GM12878 (cell line): ENCODE data around the gene CDSN. TPM values are rescaled to one million over a fixed set of nuclear protein-coding genes. Genes with fewer than 3 reads are reported as not detected.

Experiments
- BRCA1 ChIP-seq: IDR thresholded peaks from 2 replicates; pipeline ENCODE4 v1.6.1; 2011; ENCODE audit warnings: low read depth, low read length, improper control_type of control experiment
- CHD4 ChIP-seq: fragments of 200-600 bp; sonication (generic); IDR thresholded peaks from 2 replicates; pipeline ENCODE4 v1.6.1; 2016; ENCODE audit warnings: mild to moderate bottlenecking
- KDM1A ChIP-seq: fragments of 200-600 bp; sonication (generic); IDR thresholded peaks from 2 replicates; pipeline ENCODE4 v1.6.1; 2016; ENCODE audit warnings: borderline replicate concordance
- POU2F2 ChIP-seq: IDR thresholded peaks from 3 replicates; pipeline ENCODE4 v1.6.1; 2011; ENCODE audit warnings: low read depth, mild to moderate bottlenecking, low read length, borderline replicate concordance
- RAD21 ChIP-seq: IDR thresholded peaks from 2 replicates; pipeline ENCODE4 v1.6.1; 2011; ENCODE audit warnings: mild to moderate bottlenecking, low read depth, low read length, moderate library complexity; ENCODE audit not compliant: insufficient read depth
- YBX1 ChIP-seq: fragments of 450-650 bp; IDR thresholded peaks from 2 replicates; pipeline ENCODE4 v1.6.1; 2016; ENCODE audit warnings: antibody characterized with exemption
- ZBTB11 ChIP-seq: fragments of 450-650 bp; formaldehyde crosslinking; IDR thresholded peaks from 2 replicates; pipeline ENCODE4 v1.5.0; 2022; ENCODE audit warnings: mild to moderate bottlenecking, missing genetic modification characterization
- polyA plus RNA-seq, 11 experiments: library from polyadenylated mRNA; depleted of rRNA in 4 of 11; unstranded in 6 of 11; stranded (reverse) in 5 of 11; fragments of >200 nt; fragmentation: Nextera tagmentation in 4 of 11; fragmentation: Illumina TruSeq in 1 of 11; extraction: Ambion mirVana in 4 of 11; extraction: Trizol in 1 of 11; gene quantifications; 1 replicate in 1 of 11; 2 replicates in 10 of 11; pipeline versions ENCODE4 v1.2.1 to v1.2.3, GENCODE V29; 2011 to 2016; ENCODE audit warnings: inconsistent platforms in 2 of 11, missing spikeins in 2 of 11, low read depth in 1 of 11
- total RNA-seq, 4 experiments: library from RNA; depleted of rRNA in 3 of 4; stranded (reverse); fragments of >200 nt in 3 of 4; fragmentation: Illumina TruSeq in 1 of 4; extraction: Trizol in 1 of 4; gene quantifications; 2 replicates each; pipeline versions ENCODE4 v1.2.1 to v1.2.3, GENCODE V29; 2013 to 2021
- TF ChIP-seq, protein P1 (sequence below): fragments of 450-650 bp; IDR thresholded peaks from 2 replicates; pipeline ENCODE4 v1.6.1; 2017; ENCODE audit warnings: borderline replicate concordance
- TF ChIP-seq, protein P2 (sequence below), 3 experiments: IDR thresholded peaks in 2 of 3; conservative IDR thresholded peaks in 1 of 3; 2 replicates each; pipeline ENCODE4 v1.5.1; 2011; ENCODE audit warnings: low read depth in 3 of 3, low read length in 3 of 3, mild to moderate bottlenecking in 3 of 3, control low read depth in 2 of 3, moderate library complexity in 2 of 3, inconsistent platforms in 1 of 3, mixed read lengths in 1 of 3; ENCODE audit not compliant: control insufficient read depth in 2 of 3, insufficient read depth in 1 of 3; ENCODE audit errors: extremely low read depth in 1 of 3
- TF ChIP-seq, protein P3 (sequence below): fragments of 150-350 bp; IDR thresholded peaks from 2 replicates; pipeline ENCODE4 v1.6.1; 2016; ENCODE audit warnings: low read depth, low read length
- TF ChIP-seq, protein P4 (sequence below): IDR thresholded peaks from 2 replicates; pipeline ENCODE4 v1.6.1; 2012; ENCODE audit warnings: improper control_type of control experiment, low read depth, low read length; ENCODE audit not compliant: insufficient replicate concordance

The CDSN gene
- total and polyA plus RNA-seq, 10 of the 15 experiments (the other 5 are each of a cell fraction or from before 2014, with no cell fraction given) = 0.01 TPM; not detected in 9

- no peak for TF ChIP-seq RAD21
- no peak for TF ChIP-seq CHD4
- TF ChIP-seq YBX1 = no peak
- no peak for TF ChIP-seq KDM1A
- TF ChIP-seq, protein P1, sequence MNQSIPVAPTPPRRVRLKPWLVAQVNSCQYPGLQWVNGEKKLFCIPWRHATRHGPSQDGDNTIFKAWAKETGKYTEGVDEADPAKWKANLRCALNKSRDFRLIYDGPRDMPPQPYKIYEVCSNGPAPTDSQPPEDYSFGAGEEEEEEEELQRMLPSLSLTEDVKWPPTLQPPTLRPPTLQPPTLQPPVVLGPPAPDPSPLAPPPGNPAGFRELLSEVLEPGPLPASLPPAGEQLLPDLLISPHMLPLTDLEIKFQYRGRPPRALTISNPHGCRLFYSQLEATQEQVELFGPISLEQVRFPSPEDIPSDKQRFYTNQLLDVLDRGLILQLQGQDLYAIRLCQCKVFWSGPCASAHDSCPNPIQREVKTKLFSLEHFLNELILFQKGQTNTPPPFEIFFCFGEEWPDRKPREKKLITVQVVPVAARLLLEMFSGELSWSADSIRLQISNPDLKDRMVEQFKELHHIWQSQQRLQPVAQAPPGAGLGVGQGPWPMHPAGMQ = no peak
- TF ChIP-seq, protein P2, sequence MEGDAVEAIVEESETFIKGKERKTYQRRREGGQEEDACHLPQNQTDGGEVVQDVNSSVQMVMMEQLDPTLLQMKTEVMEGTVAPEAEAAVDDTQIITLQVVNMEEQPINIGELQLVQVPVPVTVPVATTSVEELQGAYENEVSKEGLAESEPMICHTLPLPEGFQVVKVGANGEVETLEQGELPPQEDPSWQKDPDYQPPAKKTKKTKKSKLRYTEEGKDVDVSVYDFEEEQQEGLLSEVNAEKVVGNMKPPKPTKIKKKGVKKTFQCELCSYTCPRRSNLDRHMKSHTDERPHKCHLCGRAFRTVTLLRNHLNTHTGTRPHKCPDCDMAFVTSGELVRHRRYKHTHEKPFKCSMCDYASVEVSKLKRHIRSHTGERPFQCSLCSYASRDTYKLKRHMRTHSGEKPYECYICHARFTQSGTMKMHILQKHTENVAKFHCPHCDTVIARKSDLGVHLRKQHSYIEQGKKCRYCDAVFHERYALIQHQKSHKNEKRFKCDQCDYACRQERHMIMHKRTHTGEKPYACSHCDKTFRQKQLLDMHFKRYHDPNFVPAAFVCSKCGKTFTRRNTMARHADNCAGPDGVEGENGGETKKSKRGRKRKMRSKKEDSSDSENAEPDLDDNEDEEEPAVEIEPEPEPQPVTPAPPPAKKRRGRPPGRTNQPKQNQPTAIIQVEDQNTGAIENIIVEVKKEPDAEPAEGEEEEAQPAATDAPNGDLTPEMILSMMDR (IDR thresholded peaks at IDR 0.05 in 2 of 3, conservative IDR thresholded peaks at IDR 0.05 in 1 of 3; ENCODE audit: control insufficient read depth in 2 of 3, extremely low read depth in 1 of 3, insufficient read depth in 1 of 3, low read depth in 3 of 3, low read length in 3 of 3) = no peak
- TF ChIP-seq, protein P3, sequence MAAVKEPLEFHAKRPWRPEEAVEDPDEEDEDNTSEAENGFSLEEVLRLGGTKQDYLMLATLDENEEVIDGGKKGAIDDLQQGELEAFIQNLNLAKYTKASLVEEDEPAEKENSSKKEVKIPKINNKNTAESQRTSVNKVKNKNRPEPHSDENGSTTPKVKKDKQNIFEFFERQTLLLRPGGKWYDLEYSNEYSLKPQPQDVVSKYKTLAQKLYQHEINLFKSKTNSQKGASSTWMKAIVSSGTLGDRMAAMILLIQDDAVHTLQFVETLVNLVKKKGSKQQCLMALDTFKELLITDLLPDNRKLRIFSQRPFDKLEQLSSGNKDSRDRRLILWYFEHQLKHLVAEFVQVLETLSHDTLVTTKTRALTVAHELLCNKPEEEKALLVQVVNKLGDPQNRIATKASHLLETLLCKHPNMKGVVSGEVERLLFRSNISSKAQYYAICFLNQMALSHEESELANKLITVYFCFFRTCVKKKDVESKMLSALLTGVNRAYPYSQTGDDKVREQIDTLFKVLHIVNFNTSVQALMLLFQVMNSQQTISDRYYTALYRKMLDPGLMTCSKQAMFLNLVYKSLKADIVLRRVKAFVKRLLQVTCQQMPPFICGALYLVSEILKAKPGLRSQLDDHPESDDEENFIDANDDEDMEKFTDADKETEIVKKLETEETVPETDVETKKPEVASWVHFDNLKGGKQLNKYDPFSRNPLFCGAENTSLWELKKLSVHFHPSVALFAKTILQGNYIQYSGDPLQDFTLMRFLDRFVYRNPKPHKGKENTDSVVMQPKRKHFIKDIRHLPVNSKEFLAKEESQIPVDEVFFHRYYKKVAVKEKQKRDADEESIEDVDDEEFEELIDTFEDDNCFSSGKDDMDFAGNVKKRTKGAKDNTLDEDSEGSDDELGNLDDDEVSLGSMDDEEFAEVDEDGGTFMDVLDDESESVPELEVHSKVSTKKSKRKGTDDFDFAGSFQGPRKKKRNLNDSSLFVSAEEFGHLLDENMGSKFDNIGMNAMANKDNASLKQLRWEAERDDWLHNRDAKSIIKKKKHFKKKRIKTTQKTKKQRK = peak; percentile 84
- no peak for TF ChIP-seq ZBTB11
- TF ChIP-seq, protein P4, sequence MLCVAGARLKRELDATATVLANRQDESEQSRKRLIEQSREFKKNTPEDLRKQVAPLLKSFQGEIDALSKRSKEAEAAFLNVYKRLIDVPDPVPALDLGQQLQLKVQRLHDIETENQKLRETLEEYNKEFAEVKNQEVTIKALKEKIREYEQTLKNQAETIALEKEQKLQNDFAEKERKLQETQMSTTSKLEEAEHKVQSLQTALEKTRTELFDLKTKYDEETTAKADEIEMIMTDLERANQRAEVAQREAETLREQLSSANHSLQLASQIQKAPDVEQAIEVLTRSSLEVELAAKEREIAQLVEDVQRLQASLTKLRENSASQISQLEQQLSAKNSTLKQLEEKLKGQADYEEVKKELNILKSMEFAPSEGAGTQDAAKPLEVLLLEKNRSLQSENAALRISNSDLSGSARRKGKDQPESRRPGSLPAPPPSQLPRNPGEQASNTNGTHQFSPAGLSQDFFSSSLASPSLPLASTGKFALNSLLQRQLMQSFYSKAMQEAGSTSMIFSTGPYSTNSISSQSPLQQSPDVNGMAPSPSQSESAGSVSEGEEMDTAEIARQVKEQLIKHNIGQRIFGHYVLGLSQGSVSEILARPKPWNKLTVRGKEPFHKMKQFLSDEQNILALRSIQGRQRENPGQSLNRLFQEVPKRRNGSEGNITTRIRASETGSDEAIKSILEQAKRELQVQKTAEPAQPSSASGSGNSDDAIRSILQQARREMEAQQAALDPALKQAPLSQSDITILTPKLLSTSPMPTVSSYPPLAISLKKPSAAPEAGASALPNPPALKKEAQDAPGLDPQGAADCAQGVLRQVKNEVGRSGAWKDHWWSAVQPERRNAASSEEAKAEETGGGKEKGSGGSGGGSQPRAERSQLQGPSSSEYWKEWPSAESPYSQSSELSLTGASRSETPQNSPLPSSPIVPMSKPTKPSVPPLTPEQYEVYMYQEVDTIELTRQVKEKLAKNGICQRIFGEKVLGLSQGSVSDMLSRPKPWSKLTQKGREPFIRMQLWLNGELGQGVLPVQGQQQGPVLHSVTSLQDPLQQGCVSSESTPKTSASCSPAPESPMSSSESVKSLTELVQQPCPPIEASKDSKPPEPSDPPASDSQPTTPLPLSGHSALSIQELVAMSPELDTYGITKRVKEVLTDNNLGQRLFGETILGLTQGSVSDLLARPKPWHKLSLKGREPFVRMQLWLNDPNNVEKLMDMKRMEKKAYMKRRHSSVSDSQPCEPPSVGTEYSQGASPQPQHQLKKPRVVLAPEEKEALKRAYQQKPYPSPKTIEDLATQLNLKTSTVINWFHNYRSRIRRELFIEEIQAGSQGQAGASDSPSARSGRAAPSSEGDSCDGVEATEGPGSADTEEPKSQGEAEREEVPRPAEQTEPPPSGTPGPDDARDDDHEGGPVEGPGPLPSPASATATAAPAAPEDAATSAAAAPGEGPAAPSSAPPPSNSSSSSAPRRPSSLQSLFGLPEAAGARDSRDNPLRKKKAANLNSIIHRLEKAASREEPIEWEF = no peak
- TF ChIP-seq BRCA1 = no peak
- no peak for TF ChIP-seq POU2F2
Measured at GRCh38 chr6:31158140-31158862, 38.1 kb upstream of the CDSN start, which contains the start of gene TCF19 (continued).
